ES-I3 (cell line): Measurements from ENCODE around the gene MAP4K4.

Experiments used
- H3K36me3 ChIP-seq: 2 replicates; pipeline ENCODE4 v1.6.1; 2013; ENCODE audit warnings: mild to moderate bottlenecking, low read length, control low read depth, moderate library complexity; ENCODE audit not compliant: insufficient read depth
- H3K4me1 ChIP-seq: 2 replicates; pipeline ENCODE4 v1.6.1; 2013; ENCODE audit warnings: mild to moderate bottlenecking, control low read depth, low read length; ENCODE audit not compliant: insufficient read depth
- H3K9ac ChIP-seq: 2 replicates; pipeline ENCODE4 v1.6.1; 2013; ENCODE audit warnings: low read depth, mild to moderate bottlenecking, low read length, moderate library complexity
- H3K9me3 ChIP-seq: 2 replicates; pipeline ENCODE4 v1.6.1; 2013; ENCODE audit warnings: mild to moderate bottlenecking, low read length, moderate library complexity; ENCODE audit not compliant: control insufficient read depth, insufficient read depth

The MAP4K4 gene

DNA sequence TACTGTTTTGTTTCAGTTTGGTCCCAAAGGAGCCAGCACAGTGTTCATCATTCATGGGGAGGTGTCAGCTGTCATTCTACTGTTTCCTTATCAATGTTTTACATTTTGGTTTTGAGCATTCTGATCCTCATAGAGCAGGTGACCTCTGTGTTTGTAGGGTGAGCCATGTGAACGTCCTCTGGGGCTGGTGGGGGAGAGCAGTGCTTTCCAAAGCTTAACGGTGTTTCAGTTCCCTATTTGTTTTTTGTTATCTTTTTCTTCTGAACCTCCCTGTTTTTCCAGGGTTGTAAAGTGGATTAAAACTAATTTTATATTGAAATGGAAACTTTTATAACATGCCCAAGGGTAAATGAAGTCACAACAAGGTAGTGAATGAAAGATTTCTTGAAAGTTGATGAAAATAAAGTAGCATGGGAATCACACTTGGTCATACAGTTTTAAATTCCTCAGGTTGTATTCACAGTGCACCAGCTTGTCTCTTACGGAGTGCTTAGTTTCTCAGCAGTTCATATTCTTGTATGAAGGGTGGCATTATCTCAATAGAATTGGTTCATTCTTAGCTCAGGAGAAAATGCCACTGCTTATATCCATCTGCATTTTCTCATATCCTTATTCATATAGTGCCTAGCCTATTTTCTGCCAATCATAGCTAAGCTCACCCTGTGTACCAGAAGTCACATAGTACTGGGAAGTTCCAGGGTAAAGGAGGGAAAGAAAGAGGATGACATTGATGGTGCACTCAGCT, 54.5 kb downstream of the MAP4K4 start:
- peaks cover 46% of the 10 kb centered on the region for H3K4me1 ChIP-seq
- H3K9me3 ChIP-seq: no peaks in the 10 kb centered on the region
- H3K36me3 ChIP-seq: no peaks in the 10 kb centered on the region
- H3K9ac ChIP-seq: no peak overlapping the region

DNA sequence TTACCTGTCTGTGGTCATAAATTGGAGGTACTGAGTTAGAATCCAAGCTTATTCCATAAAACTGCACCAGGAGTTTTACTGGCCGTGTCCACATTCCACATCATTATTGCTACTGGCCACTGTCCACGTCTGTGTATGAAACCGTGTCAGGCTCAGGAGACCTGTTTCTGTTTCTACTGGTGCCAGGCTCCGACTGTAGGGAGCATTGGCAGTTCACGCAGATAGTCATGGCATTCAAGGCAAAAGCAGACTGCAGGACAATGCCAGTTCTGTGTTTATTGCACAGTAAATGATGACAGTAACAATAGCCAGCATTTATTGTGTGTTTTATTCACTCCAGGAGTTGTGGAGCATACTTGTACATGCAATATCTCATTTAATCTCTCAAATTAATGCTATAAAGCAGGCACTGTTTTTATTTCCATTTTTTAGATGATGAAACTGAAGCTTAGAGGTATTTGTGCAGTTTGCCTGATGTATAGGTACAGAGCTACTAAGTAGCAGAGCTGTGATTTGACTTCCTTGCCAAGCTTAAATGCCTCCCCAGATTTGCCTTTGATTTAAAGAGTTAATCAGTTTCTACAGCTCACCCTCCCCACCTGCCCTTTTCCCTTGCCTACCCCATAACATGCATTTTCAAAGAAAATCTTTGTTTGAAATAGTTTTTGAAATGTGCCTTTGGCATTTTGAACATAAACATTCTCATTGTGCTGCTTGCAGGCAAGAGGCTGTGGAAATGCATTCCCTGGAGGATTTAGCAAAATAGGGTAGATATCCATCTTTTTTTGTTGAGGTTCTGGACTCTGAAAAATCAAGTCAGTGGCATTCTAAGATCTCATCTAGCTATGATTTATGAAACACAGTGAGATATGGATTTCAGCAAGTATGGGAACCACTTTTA, 55.5 kb downstream of the MAP4K4 start:
- H3K9me3 ChIP-seq: no peaks in the 10 kb centered on the region
- no peaks in the 10 kb centered on the region for H3K36me3 ChIP-seq
- peaks cover 46% of the 10 kb centered on the region for H3K4me1 ChIP-seq
- H3K9ac ChIP-seq: no peak overlapping the region

DNA sequence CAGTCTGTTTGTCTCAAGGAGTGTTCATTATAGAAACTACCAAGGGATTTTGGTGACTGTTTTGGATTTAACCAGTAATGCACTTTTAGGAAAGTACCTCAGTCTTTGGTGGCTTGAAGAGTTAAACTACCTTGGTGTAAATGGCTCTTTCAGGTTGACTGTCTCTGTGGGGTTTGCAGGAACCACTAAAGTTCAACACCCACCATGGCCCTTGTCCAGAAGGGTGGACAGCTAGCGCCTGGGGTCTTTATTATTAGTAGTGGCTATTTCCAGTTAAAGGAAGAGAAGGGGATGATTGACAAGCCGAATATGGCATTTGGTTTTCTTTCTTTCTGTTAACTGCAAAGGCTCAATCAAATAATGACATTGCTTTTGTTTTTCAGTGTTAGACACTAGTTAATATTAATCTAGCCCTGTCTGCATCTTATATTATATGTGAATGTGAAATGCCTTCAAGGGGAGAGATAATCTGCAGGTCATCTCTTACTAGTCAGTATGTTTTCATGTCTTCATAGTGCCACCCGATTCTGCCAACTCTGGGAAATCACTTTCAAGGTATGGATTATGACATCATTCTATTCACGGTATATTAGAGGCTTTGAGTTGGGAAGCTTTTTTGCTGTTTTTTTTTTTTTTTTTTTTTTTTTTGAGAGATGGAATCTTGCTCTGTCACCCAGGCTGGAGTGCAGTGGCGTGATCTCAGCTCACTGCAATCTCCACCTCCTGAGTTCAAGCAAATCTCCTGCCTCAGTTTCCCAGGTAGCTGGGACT, 56.4 kb downstream of the MAP4K4 start:
- Histone ChIP-seq H3K4me1 (peaks cover 46% of the 10 kb centered on the region), H3K9ac (no peak overlapping the region), H3K36me3 (no peaks in the 10 kb centered on the region), H3K9me3 (no peaks in the 10 kb centered on the region)

DNA sequence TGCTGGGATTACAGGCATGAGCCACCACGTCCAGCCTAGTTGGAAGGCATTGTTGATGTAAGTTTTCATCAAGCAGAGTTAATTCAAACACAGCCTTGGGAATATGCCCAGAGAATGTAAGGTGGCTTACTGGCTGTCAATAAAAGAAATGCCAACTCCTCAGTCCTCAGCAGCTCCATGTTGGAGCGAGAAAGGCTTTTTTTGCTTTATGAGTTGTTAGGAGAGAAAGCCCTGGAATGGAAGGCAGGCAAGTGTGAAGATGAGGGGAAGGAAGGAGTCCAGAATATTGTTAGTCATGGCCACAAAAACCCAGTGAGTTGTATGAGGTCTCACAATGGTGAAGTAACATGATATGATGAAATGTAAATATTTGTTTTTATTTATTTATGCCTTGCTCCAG, 57.1 kb downstream of the MAP4K4 start:
- Histone ChIP-seq H3K9ac (no peak overlapping the region), H3K4me1 (peaks cover 49% of the 10 kb centered on the region), H3K9me3 (no peaks in the 10 kb centered on the region), H3K36me3 (no peaks in the 10 kb centered on the region)

DNA sequence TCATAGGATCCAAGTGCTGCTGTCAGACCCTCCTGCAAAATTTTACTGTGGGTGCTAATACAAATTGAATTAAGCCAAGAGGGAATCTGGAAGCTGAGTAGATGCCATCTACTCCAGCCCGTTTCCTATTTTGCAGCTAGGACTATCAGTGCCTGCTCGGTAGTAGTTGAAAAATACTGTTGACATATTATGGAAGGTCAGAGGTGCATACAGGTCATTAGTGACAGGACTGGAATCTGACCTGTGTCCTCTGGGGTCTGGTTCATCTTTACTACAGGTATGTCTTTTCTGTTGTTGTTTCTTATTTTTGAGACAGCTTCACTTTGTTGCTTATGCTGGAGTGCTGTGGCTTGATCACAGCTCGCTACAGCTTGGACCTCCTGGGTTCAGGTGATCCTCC, 58.8 kb downstream of the MAP4K4 start:
- Histone ChIP-seq H3K4me1 (peaks cover 41% of the 10 kb centered on the region), H3K9ac (no peak overlapping the region), H3K36me3 (no peaks in the 10 kb centered on the region), H3K9me3 (no peaks in the 10 kb centered on the region)

DNA sequence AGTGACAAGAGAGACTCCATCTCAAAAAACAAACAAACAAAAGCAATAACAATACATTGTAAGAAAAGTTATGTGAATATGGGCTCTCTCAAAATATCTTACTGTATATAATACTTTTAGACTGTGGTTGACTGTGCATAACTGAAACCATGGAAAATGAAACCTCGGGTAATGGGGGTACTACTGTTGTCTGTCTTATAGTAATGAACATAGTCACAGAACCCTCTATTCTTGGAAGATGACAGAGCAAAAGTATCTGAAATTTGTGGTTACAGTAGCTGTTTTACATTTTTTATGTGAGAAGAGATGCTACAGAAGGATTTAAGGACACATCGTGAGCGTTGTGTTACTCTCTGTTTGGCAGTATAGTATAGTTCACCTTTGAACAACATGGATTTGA, 60.5 kb downstream of the MAP4K4 start:
- no peaks in the 10 kb centered on the region for H3K36me3 ChIP-seq
- no peaks in the 10 kb centered on the region for H3K9me3 ChIP-seq
- H3K4me1 ChIP-seq: peaks cover 38% of the 10 kb centered on the region
- no peak overlapping the region for H3K9ac ChIP-seq

DNA sequence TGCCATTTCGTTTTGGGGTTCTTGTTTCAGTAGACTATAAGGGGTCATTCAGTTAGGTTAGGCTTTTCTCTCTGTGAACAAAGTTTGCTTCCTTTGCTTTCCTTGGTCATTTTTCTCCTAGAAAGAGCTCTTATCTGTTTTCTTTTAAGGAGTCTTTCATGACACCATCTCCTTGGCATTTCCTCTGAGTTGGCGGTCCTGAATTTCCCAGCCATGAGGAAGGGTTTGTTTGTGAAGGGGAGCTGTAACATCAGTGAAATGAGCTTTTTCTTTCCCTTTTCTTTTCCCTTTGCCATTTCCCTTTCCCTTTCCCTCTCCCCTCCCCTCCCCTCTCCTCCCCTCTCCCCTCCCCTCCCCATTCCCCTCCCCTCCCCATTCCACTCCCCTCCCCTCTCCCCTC, 61.7 kb downstream of the MAP4K4 start:
- Histone ChIP-seq H3K9ac (no peak overlapping the region), H3K4me1 (peaks cover 37% of the 10 kb centered on the region), H3K9me3 (no peaks in the 10 kb centered on the region), H3K36me3 (no peaks in the 10 kb centered on the region)

DNA sequence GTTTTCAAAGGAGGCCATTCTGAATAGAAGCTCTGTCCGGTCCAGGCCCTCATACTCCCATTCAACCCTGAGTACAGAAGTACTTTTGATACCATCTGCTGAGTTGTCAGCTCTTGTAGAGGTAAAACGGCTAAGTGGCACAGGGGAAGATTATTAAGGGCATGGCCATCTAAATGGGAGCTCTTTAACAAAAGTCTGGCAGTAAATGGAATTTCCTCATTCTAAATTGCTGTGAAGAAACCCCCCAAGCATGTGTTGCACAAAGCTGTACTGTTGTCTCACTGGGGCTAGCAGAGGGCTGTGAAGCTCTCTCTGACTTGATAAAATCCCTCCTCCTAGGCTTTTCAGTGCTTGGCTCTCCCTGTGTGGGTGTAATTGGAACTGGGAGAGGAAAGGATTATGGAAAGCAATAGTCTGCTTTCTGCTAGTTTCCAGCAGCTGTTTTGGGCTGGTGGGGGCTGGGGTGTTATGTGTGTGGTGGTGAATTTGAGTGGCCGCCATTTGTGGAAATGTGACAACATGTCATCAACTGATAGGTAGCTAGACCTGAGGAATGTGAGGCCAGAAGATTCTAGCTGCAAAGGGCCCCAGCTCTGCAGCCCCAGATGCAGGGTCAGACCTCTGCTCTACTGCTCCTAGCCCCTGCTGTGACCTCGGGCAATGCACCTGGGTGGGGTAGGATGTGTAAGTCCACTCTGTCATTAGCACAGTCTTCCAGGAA, 65.1 kb downstream of the MAP4K4 start:
- no peak overlapping the region for H3K9ac ChIP-seq
- H3K4me1 ChIP-seq: peaks cover 44% of the 10 kb centered on the region

DNA sequence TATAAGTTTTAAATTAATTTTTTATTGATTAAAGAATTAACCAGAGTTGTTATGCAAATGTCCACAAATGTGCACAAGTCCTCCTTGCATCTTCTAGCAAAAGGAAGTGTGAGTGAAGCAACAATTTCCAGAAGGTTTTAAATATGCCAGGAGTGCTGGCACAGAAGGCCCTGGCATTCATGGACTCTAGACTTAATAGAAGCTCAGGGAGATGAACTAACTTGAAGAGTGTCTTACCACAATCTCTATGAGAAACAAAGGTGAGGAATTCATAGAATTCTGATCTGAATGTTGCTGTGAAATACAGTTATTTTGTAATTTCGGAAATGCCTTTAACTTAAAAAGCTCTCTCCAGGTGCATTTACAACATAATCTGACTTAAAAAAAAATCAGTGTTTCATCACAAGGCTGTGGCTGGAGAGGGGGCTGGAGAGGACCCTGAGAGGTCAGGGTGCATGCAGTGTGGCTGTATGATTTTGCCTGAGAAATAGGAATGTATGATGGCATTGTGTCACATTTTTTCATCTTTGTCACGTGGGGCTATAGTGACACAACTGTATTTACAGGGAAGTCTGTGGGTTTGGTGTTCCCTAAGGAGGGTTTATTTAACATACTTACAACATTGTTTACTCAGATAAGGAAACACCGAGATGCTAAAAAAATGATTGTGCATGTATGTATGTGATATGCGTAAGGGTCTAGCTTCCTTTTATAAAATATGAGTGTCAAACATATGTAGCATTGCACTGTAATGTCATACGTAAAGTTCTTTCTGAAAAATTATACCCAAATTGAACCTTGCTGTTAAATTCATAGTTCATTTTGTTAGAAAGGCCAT, 66.2 kb downstream of the MAP4K4 start:
- no peak overlapping the region for H3K9ac ChIP-seq

More for the DNA sequence above, 65.1 kb downstream of the MAP4K4 start:
- no peaks in the 10 kb centered on the region for H3K9me3 ChIP-seq
- H3K36me3 ChIP-seq: no peaks in the 10 kb centered on the region

DNA sequence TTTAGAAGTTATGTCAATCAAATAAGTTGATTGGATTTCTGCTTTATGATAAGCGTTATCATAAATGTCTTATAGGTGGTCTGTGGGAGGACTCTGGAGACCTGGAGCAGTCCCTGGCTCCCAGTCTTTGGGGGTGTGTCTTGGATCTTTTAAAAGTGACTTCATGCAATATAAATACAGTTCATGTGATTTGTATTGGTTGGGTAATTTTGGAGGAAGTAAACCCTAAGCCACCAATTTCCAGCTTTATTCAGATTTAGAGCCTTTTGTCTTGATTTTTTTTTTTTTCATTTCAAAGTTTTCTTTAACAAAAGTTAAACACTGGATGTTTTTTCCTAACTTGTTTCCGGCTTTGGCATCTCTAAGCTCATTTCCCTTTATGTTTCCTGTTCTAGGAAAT, 68.8 kb downstream of the MAP4K4 start:
- Histone ChIP-seq H3K9ac (no peak overlapping the region), H3K36me3 (no peaks in the 10 kb centered on the region), H3K9me3 (no peaks in the 10 kb centered on the region), H3K4me1 (peaks cover 65% of the 10 kb centered on the region)

More for the DNA sequence above, 66.2 kb downstream of the MAP4K4 start:
- Histone ChIP-seq H3K4me1 (peaks cover 55% of the 10 kb centered on the region), H3K9me3 (no peaks in the 10 kb centered on the region), H3K36me3 (no peaks in the 10 kb centered on the region)

DNA sequence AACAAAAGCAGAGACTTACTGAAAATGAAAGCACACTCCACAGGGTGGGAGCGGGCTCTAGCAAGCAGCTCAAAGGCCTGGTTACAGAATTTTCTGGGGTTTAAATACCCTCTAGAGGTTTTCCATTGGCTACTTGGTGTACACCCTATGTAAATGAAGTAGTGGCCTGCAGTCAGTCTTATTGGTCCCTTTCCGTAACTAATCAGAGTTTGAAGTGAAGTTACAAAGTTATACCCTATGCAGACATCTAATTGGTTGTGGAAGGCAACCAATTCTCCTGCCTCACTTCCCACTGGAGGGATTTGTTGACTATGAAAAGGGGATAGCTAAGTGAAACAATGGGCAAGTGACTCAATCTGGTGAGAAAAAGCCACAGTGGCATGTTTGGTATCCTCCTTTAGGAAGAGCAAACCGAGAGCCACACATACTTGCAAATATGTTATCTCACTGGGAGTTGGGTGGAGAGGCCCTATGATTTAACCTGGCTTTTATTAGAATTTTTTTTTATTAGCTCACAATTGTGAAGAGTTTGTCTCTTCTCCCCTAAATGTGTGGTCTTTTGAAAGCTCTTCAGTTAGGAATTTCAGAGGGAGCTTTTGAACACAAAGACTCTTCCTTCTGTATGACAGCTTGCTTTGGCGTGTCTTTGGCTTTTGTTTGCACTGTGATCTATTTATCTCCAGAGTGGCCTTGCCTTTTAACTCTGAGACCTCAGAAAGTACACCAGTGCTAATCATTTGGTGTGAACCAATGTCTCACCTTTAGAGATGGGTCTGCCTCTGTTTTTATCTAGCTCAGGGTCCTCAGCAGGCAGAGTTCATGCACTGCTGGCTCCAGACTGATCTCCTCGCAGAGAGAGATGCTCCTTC, 69.6 kb downstream of the MAP4K4 start:
- Histone ChIP-seq H3K9ac (no peak overlapping the region), H3K36me3 (no peaks in the 10 kb centered on the region), H3K4me1 (peaks cover 70% of the 10 kb centered on the region), H3K9me3 (no peaks in the 10 kb centered on the region)

DNA sequence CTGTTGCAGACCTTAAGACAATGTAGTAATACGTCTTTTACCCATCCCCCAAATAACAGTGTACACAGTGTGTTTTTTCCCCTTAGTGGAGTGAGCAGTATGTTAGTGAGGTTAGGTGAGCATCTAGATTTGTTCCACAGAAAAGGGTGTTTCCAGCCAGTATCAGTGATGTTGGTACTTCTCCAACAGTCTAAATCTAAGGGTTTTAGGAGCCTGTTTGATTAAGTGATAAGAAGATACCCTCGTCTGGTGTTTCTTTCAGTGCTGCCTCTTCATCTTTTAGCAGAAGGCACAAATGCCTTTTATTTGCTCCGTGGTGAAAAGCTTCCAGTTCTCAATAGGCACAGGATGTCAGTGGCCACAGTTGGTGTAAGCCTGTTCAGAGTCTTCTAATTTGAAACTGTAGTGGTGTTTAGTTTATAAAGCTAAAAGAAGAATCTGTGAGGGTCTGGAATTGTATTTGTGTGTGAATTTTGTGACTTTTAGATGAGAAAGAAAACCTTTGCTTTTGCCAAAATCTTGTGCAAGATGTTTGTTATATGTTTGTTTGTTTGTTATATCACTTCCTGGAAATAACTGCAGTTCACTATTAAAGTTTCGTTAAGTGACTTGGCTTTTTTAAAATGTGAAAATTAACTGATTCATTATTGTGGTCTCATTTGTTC, 71.2 kb downstream of the MAP4K4 start:
- Histone ChIP-seq H3K4me1 (peaks cover 63% of the 10 kb centered on the region), H3K9ac (no peak overlapping the region), H3K36me3 (no peaks in the 10 kb centered on the region), H3K9me3 (no peaks in the 10 kb centered on the region)
